ENCODE data around the gene DIP2C. TPM values are rescaled to one million over a fixed set of nuclear protein-coding genes. Genes with fewer than 3 reads are reported as not detected.

DIP2C gene
- total RNA-seq, 4 donors from 2014 or later, result 13.4 to 32.0 (median 18.4) TPM

DNA sequence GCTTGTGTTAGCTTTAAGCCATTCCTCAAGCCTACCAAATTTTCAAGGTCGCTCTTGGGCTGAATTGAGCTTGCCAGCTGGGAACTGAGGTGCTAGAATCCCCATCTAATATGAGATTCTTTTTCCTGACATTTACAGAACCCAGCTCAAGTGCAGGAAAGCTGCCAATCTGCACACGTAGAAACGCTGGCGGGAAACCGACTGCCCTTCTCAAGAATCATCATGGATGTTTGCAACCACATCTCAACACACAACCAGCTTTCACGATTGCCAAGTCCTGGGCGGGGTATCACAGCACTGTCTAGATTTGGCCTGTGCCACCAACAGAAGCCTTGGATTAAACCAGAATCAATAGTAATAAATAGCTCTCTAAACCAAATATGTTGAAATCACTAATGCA lies 203.7 kb downstream of the DIP2C start:
- Histone ChIP-seq H3K36me3 (no peaks in the 10 kb centered on the region), H3K27ac (peak overlapping the region; percentile 72 to 88 (median 76)), H3K27me3 (no peaks in the 10 kb centered on the region), H3K9me3 (no peaks in the 10 kb centered on the region), H3K4me1 (peaks cover 0 to 27% (median 7%) of the 10 kb centered on the region in 4 donors), H3K4me3 (no peak overlapping the region)
- intact Hi-C loops (cut with DNase I; ENCODE audit: low total_unique reads) (no loop called here), in situ Hi-C loops (cut with MboI; ENCODE audit: low pct_ligation_motif_present in 1 of 4, low pct_unique_long_range_greater_than_20kb in 1 of 4, low sequenced_read_pairs in 3 of 4) (no loop called here)
- no peak for DNase-seq
- TF ChIP-seq, protein P1, sequence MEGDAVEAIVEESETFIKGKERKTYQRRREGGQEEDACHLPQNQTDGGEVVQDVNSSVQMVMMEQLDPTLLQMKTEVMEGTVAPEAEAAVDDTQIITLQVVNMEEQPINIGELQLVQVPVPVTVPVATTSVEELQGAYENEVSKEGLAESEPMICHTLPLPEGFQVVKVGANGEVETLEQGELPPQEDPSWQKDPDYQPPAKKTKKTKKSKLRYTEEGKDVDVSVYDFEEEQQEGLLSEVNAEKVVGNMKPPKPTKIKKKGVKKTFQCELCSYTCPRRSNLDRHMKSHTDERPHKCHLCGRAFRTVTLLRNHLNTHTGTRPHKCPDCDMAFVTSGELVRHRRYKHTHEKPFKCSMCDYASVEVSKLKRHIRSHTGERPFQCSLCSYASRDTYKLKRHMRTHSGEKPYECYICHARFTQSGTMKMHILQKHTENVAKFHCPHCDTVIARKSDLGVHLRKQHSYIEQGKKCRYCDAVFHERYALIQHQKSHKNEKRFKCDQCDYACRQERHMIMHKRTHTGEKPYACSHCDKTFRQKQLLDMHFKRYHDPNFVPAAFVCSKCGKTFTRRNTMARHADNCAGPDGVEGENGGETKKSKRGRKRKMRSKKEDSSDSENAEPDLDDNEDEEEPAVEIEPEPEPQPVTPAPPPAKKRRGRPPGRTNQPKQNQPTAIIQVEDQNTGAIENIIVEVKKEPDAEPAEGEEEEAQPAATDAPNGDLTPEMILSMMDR (IDR thresholded peaks at IDR 0.05), result no peak
- TF ChIP-seq EP300 (IDR thresholded peaks at IDR 0.05; ENCODE audit: low read depth) (peak; percentile 75), POLR2AphosphoS5 (IDR thresholded peaks at IDR 0.05) (peak in 1 of 3 donors; percentile 35), POLR2A (IDR thresholded peaks at IDR 0.05) (no peak)
- 67% methylated on average over 1 to 7 of the region's 7 CpGs for WGBS, 2 donors (ENCODE audit: low coverage in 1 of 2)

DNA sequence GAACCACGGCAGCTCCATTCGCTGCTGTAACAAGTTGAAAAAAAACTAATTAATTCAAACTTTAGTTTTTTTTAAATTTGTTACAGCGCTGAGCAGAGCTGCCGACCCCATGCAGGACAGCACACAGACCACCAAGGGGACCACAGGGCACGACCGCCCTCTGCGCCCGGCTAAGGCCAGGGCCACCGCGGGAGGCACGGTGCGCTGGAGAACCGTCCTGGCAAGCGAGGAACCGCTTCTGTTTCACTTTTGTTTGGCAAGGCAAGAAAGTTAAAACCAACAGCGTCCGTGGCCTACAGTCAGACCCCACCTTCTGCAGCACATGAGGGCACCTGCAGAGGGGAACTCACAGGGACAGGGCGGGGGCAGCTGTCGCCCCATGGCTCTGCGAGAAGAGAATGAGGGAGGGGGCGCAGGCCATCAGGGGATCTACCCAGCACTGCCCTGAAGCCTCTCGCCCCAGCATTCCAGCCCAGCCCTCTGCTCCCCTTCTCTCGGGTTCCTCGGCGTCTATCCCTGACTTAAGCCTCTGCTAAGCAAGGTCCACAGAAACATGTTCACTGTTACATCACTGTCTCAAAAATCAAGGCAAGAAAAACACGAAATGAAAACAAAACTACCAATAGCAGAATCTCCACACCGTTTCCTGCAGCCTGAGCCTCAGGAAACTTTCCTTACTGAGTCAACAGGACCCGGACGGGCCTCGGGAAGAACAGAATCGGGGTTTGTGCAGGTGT lies 204.4 kb downstream of the DIP2C start:
- DNase-seq, result no peak
- Histone ChIP-seq H3K27me3 (no peaks in the 10 kb centered on the region), H3K36me3 (no peaks in the 10 kb centered on the region), H3K4me1 (peaks cover 0 to 23% (median 5%) of the 10 kb centered on the region in 4 donors), H3K27ac (peak overlapping the region; percentile 72 to 88 (median 76)), H3K9me3 (no peaks in the 10 kb centered on the region), H3K4me3 (peak overlapping the region; percentile 5 to 35 (median 23))
- no peak for TF ChIP-seq EP300 (IDR thresholded peaks at IDR 0.05; ENCODE audit: low read depth)
- no peak for TF ChIP-seq POLR2AphosphoS5 (IDR thresholded peaks at IDR 0.05)
- TF ChIP-seq, protein P1 (IDR thresholded peaks at IDR 0.05), result no peak
- TF ChIP-seq POLR2A (IDR thresholded peaks at IDR 0.05), result no peak
- WGBS, 2 donors (ENCODE audit: low coverage in 1 of 2), result 53 to 73% methylated on average over 9 to 31 of the region's 31 CpGs
- intact Hi-C loops (cut with DNase I; ENCODE audit: low total_unique reads) (no loop called here), in situ Hi-C loops (cut with MboI; ENCODE audit: low pct_ligation_motif_present in 1 of 4, low pct_unique_long_range_greater_than_20kb in 1 of 4, low sequenced_read_pairs in 3 of 4) (no loop called here)

DNA sequence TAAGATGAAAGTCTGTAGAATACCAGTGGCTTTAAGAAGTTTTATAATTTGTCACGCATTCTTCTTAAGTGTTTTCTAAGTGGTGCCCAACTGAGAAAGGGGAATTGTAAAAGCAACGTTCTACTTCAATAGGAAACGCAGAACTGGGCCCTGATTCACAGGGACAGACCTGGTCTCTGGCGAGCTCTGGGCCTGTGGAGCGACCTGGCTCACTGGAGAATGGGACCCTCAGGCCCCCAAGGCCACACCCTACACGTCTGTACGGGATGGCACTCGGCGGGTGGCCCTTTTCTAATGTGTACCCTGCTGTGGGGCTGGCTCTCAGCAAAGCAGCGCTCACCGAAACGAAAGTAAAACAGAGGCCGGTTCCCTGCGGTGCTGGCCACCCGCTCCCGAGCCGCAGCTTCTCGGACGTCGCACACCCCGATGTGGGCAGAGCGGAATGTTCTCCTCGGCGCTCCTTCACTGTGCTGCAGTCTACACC lies 205.0 kb downstream of the DIP2C start:
- peak overlapping the region; percentile 5 to 35 (median 23) for H3K4me3 ChIP-seq
- WGBS, 2 donors (ENCODE audit: low coverage in 1 of 2), result 61 to 77% methylated on average over 7 to 24 of the region's 24 CpGs
- intact Hi-C loops (cut with DNase I; ENCODE audit: low total_unique reads), result no loop called here
- H3K27ac ChIP-seq, result peak overlapping the region; percentile 72 to 88 (median 76)
- no peaks in the 10 kb centered on the region for H3K9me3 ChIP-seq
- DNase-seq, result peak; percentile 35
- no peaks in the 10 kb centered on the region for H3K36me3 ChIP-seq
- peaks cover 0 to 23% (median 5%) of the 10 kb centered on the region in 4 donors for H3K4me1 ChIP-seq
- TF ChIP-seq EP300 (IDR thresholded peaks at IDR 0.05; ENCODE audit: low read depth) (no peak), POLR2A (IDR thresholded peaks at IDR 0.05) (no peak), POLR2AphosphoS5 (IDR thresholded peaks at IDR 0.05) (no peak)
- TF ChIP-seq, protein P1 (IDR thresholded peaks at IDR 0.05), result no peak
- H3K27me3 ChIP-seq, result no peaks in the 10 kb centered on the region
- in situ Hi-C loops (cut with MboI; ENCODE audit: low pct_ligation_motif_present in 1 of 4, low pct_unique_long_range_greater_than_20kb in 1 of 4, low sequenced_read_pairs in 3 of 4), result no loop called here

DNA sequence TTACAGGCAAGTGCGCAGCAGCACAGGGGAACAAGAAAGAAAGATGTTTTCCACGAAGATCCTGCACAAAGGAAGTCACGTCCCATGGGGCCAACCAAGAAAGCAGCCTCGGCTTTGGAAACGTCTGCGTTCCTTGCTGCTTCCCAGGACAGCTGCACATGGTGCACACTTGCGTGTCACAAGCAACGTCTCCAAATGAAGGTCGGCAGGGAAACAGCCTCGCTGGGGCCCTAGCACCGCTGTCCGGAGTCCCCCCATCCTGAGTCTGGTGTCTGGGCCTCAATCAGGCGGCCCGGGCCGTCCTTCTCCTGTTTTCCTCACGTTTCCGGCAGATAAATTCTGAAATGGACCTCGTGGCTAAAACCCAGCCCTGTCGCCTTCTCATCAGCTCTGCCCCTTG lies 206.2 kb downstream of the DIP2C start:
- DNase-seq, result no peak
- Histone ChIP-seq H3K4me1 (peaks cover 0 to 26% (median 5%) of the 10 kb centered on the region in 4 donors), H3K9me3 (no peaks in the 10 kb centered on the region), H3K36me3 (no peaks in the 10 kb centered on the region), H3K27me3 (no peaks in the 10 kb centered on the region), H3K4me3 (no peak overlapping the region), H3K27ac (peak overlapping the region; percentile 72 to 88 (median 76))
- TF ChIP-seq, protein P1 (IDR thresholded peaks at IDR 0.05), result no peak
- no peak for TF ChIP-seq POLR2A (IDR thresholded peaks at IDR 0.05)
- in situ Hi-C loops (cut with MboI; ENCODE audit: low pct_ligation_motif_present in 1 of 4, low pct_unique_long_range_greater_than_20kb in 1 of 4, low sequenced_read_pairs in 3 of 4), result no loop called here
- intact Hi-C loops (cut with DNase I; ENCODE audit: low total_unique reads), result no loop called here
- 86 to 100% methylated on average over 2 to 19 of the region's 19 CpGs for WGBS, 2 donors (ENCODE audit: low coverage in 1 of 2)

Measured in transverse colon (tissue), 4 donors.